NCI-H2196 (cell line): ENCODE results near the gene VN1R5.
"Not testable (repeated sequence)": the region's sequence is repeated elsewhere in the genome, so short reads cannot be mapped to it uniquely, and the experiment has no call there.

Source experiments
- DNase-seq: peaks from one replicate; lab custom pipeline; 2025; ENCODE audit not compliant: unreplicated experiment; lab: John Stamatoyannopoulos, UW

Gene VN1R5

DNA sequence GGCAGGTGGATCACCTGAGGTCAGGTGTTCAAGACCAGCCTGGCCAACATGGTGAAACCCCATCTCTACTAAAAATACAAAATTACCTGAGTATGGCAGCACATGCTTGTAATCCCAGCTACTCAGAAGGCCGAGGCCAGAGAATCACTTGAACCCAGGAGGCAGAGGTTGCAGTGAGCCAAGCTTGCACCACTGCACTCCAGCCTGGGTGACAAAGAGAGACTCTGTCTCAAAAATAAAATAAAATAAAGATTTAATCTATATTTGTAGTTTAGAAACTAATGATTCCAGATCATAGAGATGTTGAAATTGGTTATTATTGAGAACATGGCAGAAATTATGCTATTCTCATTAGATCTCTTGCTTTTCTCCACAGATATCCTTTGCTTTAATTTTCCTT is at the start of gene VN1R5:
Gene VN1R5, plus strand, starts transcription at position 301 of the 400 bp plus-strand sequence.
- not testable (repeated sequence) for DNase-seq

DNA sequence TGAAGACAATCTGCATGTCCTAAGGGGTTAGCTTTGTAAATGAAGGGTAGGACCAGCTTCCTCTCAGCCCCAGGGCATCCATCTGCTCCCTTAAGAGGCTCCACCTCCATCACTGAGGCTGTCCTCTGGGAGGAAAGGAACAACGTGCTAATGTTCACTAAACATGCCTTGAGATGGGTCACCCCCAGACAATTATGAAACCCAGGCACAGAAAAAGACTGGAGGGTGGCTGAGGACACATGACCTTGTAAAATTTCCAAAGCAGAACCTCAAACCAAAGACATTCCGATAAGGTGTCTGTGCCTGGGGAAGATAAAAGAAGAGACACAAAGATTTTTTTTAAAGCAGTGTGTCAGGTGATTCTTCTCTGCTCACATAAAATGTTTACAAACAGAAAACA is 46.5 kb upstream of the VN1R5 start:
- DNase-seq = no peak

DNA sequence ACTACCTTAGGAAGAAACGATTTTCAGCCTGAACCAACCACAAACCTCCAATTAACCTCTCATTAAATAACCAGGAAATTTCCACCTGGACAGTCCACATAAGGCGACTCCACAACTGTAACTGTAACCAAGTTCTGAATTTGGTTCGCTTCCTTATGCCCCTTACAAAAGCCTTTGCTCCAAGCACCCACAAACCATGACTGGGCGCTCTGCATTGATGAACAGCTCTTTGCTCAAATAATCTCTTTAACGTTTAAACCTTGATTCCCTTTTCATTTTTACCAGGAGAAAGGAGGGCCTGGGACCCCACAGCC is 45.9 kb upstream of the VN1R5 start:
- no peak for DNase-seq

DNA sequence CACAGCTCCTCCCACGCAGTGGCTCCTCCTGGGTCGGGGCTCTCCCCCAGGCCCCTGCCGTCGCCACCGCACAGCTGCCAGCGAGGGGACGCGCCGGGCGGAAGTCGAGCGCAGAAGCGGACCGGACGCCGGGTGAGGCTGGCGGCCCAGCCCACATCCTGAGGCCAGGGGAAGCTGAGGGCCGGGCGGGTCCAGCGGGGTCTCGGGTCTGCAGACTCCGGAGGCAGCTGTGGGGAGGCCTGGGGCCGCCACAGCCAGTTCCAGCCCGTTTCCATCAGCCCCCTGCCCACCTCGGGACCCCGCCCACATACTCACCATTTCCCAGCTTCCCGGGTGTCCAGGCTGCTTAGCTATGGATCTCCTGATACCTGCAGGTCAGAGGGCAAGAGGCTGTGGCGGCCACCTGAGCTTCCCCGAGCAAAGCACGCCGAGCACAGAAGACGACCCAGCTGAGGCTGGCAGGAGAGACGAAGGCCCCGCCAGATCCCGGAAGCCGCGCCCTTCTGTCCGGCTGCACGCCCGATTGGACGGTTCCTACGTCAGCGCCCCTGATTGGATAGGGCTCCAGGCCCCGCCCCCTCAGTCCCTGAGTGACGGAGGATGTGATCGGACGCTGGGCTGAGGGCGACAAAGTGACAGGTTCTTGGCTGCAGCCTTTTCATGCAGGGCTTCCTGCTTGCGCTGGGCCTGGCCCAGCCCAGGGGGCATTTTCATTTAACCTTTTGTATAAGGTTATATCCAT is 45.3 kb upstream of the VN1R5 start:
- DNase-seq = peak; percentile 89

DNA sequence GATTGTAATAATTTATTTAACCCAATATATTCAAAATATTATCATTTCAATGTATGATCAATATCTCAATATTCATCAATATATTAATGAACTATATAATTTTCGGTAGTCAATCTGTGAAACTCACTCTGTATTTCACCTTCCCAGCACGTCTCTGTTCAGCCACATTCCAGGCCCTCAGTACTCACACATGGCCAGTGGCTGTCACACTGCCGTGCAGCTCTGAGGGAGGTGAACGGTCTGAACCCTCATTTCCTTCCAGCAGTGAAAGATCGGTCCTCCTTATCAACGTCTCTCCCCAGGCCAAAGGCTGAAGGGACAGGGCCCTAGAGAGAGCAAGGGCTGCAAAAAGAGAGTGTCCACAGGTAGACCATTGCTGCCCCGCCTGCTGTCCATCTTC is 44.5 kb upstream of the VN1R5 start:
- no peak for DNase-seq

DNA sequence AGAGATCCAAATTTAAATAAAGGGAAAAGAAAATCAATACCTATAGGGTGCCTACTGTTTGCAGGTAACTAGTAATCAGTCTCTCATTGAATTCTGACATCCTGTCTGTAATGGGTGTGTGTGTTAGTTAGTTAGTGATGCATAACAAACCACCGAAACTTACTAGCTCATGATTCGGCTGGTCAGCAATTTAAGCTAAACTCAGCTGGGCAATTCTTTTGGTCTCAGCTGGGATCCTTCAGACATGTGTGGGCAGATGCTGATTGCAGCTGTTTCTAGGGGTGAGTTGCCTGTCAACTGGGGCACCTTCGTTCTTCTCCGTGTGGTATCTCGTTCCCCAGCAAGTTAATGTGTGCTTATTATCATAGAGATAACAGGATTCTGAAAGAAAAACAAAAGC is 43.9 kb upstream of the VN1R5 start:
- no peak for DNase-seq

DNA sequence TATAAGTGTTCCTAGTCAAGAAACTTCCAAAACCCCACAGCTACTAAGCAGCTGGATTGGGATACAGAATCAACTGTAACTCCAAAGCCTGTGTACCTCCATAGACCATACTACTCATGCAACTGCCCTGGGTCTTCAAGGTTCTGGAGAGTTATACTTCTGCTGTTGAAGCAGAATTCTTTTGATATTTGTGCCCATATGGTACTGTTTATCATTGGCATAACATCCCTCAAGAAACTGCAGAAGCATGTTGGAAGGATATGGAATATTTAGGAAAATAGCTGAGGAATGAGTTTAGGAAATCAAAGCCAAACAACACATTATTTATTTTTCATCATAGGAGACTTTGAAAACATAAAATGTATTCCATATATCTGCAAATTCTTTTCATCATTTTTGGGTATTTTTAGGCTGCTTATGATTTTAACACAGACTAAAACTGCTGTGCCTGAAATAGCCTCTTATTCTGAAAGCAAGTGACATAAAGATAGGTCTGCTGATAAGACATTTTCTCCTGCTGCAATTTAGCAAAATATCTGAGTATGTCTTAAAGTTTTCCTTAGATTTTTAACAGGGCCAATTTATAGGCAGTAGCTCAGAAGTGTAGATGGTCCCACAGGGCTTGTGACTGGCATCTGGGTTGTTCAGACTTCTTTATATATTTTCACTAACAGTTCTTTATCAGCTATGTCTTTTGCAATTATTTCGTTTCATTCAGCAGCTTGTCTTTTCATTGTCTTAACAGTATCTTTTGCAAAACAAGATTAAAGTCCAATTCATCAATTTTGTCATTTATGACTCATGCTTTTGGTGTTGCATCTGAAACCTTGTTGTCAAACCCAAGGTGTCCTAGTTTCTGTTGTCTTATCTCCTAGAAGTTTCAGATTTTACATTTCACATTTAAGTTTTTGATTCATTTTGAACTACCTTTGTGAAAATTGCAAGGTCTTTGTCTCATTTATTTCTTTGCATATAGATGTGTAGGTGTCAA is 43.0 kb upstream of the VN1R5 start:
- DNase-seq = no peak

DNA sequence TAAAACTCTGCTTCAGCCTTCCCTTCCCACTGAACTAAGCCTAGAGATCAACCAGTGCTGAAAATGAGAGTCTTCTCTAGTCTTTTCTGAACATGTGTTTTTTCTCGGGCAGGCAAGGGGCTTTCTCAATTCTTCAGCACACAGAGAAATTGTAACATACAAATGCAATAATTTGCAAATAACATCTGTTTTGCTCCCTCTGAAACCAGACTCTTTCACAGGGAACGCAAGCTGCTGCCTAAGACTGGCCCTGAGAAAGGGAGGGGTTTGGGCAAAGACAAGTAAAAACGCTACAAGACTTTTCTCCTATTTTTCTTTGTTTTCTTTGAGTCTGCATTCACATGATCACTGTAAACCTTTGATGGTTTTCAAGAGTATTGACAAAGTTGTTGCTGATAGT is 39.6 kb upstream of the VN1R5 start:
- no peak for DNase-seq

DNA sequence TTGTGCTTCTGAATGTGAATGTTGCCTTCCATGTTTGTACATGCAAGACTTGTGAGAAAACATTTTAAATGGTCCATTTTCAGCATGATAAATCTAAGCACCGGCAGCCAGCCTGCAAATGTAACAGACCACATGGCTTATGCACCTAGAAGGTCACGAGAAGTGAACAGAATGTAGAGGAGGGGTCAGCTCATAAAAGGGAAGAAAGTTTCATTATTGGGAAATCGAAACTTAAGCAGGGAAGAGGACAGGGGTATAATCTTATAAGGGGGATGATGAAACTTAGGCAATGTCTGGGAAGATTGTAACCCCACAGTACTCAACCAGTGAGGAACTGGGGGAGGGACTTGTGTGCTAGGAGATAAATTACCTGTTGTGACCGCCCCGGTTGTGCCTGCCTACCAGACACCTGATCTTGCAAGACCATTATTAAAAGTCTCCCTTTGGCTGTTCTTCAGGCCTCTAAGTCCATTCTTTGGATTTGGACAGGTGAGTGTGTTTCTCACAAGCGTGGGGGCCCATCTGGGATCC is 37.7 kb upstream of the VN1R5 start:
- DNase-seq = no peak

DNA sequence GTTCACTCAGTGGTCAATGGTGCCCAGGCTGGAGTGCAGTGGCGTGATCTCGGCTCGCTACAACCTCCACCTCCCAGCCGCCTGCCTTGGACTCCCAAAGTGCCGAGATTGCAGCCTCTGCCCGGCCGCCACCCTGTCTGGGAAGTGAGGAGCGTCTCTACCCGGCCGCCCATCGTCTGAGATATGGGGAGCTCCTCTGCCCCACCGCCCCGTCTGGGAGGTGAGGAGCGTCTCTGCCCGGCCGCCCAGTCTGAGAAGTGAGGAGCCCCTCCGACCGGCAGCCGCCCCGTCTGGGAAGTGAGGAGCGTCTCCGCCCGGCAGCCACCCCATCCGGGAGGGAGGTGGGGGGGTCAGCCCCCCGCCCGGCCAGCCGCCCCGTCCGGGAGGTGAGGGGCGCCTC is 35.6 kb upstream of the VN1R5 start:
- DNase-seq = not testable (repeated sequence)

DNA sequence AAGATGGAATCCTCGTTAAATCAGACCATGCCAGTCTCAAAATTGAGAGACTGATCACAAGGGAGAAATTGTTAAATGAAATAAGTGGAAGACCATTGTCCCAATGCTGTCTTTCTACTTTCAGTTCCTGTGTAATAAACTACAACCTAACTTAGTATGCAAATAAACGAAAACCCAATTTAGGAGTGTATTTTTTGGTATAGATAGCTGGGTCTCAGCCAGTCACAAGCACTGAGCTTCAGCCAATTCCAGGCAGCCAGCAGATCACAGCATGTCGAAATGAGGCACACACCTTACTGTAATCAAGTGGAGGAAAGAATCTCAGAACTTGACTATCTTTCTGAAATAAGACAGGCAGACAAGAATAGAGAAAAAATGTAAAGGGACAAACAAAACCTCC is 33.0 kb upstream of the VN1R5 start:
- DNase-seq = no peak

DNA sequence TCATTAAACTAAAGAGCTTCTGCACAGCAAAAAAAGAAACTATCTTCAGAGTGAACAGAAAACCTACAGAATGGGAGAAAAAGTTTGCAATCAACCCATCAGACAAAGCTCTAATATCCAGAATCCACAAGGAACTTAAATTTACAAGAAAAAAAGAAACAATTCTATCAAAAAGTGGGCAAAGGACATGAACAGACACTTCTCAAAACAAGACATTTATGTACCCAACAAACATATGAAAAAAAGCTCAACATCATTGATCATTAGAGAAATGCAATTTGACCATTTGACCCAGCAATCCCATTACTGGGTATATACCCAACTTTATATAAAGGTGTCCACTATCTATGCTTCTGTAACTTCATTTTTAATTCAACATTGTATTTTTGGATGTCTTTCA is 31.1 kb upstream of the VN1R5 start:
- no peak for DNase-seq

DNA sequence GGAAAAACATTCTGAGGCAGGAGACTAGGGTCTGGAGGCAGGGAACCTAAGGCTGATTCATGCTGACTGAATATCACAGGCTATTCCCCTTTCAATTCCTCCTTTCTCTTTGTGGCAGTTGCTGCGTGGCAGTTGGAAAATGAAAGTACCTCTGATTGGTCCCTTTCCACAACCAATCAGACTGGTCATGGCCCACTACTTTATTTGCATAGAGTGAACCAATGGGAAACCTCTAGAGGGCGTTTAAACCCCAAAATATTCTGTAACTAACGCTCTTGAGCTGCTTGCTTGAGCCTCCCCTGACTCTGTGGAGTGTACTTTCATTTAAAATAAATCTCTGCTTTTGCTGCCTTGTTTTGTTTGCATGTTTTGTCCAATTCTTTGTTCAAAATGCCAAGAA is 27.7 kb upstream of the VN1R5 start:
- no peak for DNase-seq

DNA sequence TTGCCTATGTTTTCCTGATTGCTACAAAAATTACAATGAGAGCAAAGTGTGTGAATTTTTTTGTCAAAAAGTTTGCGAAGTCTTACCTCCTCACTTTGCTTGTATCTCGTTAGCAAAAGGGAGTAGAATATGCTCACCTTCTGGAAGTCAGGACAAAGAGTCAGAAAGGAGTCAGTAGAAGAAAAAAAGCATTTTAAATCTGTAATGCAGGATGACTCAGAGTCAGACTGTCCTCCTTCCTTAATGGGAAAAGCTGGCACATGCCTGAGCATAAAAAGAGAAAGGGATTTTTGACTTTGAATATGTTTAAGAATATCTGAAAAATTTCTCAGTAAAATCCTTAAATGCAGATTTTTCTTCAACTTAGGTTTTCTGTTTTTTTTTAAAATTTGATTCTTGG is 14.2 kb upstream of the VN1R5 start:
- no peak for DNase-seq

DNA sequence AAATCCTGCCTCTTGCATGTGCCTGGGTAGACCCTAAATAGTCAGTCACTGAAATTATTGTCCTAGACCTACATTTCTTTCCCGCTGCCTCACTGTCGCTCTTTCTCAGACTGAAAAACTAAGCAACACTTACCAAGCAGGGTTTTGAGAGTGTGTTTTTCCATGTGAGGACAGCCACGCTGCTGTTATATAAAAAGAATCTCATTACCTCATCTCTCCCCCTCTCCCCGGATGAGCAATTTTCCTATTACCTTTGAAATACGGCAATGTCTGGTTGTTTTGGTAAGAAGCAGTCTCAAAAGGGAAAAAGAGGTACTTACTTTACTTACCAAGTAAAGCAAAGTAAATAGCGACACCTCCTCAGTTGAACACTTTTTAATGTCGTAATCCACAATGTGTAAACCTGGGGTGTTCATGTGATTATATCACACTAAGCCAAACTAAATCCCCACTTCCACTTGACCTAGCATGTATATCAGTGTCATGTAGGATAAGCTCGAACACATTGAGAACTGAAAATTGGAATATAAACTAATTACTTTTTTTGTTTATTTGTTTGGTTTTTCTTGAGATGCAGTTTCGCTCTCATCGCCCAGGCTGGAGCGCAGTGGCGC is 12.2 kb upstream of the VN1R5 start:
- no peak for DNase-seq

DNA sequence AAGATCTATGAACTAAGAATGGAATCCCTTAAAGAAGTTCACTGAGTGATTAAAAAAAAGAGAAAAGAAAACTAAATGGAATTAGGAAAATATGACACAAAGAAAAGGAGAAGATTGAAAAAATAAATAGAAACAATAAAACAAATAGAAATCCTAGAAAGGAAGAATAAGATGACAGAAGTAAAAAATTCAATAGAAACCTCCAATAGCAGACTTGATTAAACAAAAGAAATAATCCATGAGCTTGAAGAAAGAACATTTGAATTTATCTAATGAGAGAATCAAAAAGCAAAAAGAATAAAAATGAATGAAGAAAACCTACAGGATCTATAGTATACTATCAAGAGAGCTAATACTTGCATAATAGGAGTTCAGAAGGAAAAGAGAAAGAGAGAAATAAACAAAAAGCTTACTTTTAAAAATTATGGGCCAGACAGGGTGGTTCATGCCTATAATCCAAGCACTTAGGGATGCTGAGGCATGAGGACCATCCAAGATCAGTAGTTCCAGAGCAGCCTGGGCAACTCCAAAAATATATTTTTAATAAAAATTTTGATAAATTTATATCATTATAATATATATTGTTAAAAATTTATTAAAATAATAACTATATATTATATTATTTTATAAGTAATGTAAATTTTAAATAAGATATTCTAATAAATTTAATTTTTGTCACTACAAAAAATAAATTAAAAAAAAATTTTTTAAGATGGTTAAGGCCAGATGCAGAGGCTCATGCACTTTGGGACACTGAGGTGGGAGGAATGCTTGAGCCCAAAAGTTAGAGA is 9.4 kb upstream of the VN1R5 start:
- DNase-seq = no peak

DNA sequence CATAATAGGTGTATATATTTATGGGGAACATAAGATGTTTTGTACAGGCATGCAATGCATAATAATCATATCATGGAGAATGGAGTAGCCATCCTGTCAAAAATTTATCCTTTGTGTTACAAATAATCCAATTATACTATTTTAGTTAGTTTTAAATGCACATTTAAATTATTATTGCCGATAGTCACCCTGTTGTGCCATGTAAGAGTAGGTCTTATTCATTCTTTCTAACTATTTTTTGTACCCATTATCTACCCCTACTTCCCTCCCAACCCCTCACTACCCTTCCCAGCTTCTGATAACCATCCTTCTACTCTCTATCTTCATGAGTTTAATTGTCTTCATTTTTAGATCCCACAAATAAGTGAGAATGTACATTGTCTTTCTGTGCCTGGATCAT is 8.3 kb upstream of the VN1R5 start:
- DNase-seq = no peak

DNA sequence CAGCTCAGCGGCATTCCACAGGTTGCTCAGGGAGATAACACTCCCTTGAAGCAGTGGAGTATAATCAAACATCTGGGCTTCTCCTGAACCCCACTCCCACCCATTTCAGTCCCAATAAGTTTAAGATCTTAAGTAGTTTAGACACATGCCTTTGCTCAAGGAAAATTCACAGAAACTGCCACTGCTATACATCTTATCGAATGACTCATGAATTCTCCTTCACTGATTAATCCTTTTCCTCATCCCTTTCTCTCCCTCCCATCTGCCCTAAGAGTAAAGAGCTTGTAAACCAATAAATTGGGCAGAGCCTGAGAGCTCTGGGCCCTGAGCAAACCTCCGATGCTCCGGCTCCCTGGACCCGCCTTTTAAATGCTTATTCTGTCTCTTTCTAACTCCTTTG is 10.2 kb downstream of the VN1R5 start:
- DNase-seq = no peak

DNA sequence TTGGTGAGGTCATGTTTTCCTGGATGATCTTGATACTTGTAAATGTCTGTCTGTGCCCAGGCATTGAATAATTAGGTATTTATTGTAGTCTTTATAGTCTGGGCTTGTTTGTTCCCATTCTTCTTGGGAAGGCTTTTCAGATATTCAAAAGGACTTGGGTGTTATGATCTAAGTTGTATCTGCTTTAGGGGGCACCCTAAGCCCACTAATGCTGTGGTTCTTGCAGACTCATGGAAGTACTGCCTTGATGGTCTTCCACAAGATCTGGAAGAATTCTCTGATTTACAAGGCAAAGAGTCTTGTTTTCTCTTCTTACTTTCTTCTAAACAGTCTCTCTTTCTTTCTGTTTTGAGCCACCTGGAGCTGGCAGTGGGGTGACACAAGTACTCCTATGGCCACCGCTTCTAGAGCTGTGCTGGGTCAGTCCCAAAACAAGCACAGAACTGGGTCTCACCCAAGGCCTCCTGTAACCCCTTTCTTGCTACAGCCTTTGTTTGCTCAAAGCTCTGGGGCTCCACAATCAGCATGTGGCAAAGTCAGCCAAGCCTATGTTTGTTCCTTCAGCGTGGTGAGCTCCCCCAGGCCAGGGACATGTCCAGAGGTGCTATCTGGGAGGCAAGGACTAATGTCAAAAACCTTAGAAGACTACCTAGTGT is 12.6 kb downstream of the VN1R5 start:
- DNase-seq = no peak

DNA sequence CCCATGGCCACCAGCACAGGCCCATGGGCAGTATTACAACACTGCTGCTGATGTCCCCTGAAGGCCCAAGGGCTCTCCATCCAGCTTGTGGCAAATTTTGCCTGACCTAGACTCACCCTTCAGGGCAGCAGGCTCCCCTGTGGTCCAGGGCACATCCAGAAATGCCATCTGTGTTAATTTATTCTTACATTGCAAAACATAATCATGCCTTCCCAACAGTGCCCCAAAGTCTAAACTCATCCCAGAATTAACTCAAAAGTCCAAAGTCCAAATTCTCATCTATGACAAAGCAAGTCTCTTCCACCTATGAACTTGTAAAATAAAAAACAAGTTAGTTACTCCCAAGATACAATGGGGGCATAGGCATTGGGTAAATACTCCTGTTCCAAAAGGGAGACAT is 13.3 kb downstream of the VN1R5 start:
- DNase-seq = no peak
